ENCODE measurements around the gene GRK5.

- TF ChIP-seq POLR2A (IDR thresholded peaks at IDR 0.05; ENCODE audit: low read length) (no peak), GATA1 (IDR thresholded peaks at IDR 0.05; ENCODE audit: low read depth, low read length) (no peak)
These were observed 61.1 kb downstream of the GRK5 start for GRCh38 chr10:119268428-119268827.

Measured in erythroblast (primary cell).